GM21786 (cell line): Measurements from ENCODE around the gene ICAM5.
"Not testable (repeated sequence)": the region's sequence is repeated elsewhere in the genome, so short reads cannot be mapped to it uniquely, and the experiment has no call there.

Experiments
- ATAC-seq: cut with Tn5 transposase; IDR thresholded peaks from one replicate; pipeline ENCODE4 v1.9.1; 2021; ENCODE audit not compliant: unreplicated experiment

The ICAM5 gene

GRCh38 chr19:10289836-10290356, at the start of gene ICAM5:
Gene ICAM5, plus strand, starts transcription at chr19:10289952. Its CDS starts 92 bp downstream, at chr19:10290044.
- no peak for ATAC-seq

- not testable (repeated sequence) for ATAC-seq
Observed at GRCh38 chr19:10241826-10242449, 47.8 kb upstream of the ICAM5 start.

- ATAC-seq = no peak
Observed at GRCh38 chr19:10243606-10244005, 46.1 kb upstream of the ICAM5 start.

- ATAC-seq = no peak
Observed at GRCh38 chr19:10245189-10245939, 44.4 kb upstream of the ICAM5 start.

GRCh38 chr19:10246511-10246910, 43.2 kb upstream of the ICAM5 start:
- ATAC-seq = no peak

- peak; percentile 83 for ATAC-seq
Observed at GRCh38 chr19:10251792-10252694, 37.7 kb upstream of the ICAM5 start, which contains the start of gene MRPL4. Gene MRPL4, plus strand, starts transcription at chr19:10252214. Its CDS starts 40 bp downstream, at chr19:10252254.

- no peak for ATAC-seq
Observed at GRCh38 chr19:10252707-10253106, 37.0 kb upstream of the ICAM5 start.

GRCh38 chr19:10254244-10254643, 35.5 kb upstream of the ICAM5 start:
- ATAC-seq = no peak

- ATAC-seq = no peak
Observed at GRCh38 chr19:10255358-10255757, 34.4 kb upstream of the ICAM5 start.

- ATAC-seq = no peak
Observed at GRCh38 chr19:10256551-10256950, 33.2 kb upstream of the ICAM5 start.

GRCh38 chr19:10256970-10257615, 32.7 kb upstream of the ICAM5 start:
- ATAC-seq = no peak

GRCh38 chr19:10258080-10258710, 31.6 kb upstream of the ICAM5 start:
- no peak for ATAC-seq

GRCh38 chr19:10259162-10259905, 30.4 kb upstream of the ICAM5 start:
- no peak for ATAC-seq

GRCh38 chr19:10260141-10260584, 29.6 kb upstream of the ICAM5 start:
- ATAC-seq = no peak

- no peak for ATAC-seq
Observed at GRCh38 chr19:10262771-10263170, 27.0 kb upstream of the ICAM5 start.

- ATAC-seq = no peak
Observed at GRCh38 chr19:10266706-10267105, 23.0 kb upstream of the ICAM5 start.

GRCh38 chr19:10268071-10268470, 21.7 kb upstream of the ICAM5 start:
- no peak for ATAC-seq

- ATAC-seq = no peak
Observed at GRCh38 chr19:10269333-10270179, 20.2 kb upstream of the ICAM5 start.
